Limb (tissue), 2 donors: ENCODE results near the gene ANKRD63.
A peak's percentile ranks its signal among the peaks of the same experiment; 100 is the strongest.

Experiments
- DNase-seq, 2 donors: peaks; one replicate each; pipeline ENCODE4 v3.0.0-alpha.2; 2016; ENCODE audit errors: extremely low spot score in 2 of 2

The ANKRD63 gene

DNA sequence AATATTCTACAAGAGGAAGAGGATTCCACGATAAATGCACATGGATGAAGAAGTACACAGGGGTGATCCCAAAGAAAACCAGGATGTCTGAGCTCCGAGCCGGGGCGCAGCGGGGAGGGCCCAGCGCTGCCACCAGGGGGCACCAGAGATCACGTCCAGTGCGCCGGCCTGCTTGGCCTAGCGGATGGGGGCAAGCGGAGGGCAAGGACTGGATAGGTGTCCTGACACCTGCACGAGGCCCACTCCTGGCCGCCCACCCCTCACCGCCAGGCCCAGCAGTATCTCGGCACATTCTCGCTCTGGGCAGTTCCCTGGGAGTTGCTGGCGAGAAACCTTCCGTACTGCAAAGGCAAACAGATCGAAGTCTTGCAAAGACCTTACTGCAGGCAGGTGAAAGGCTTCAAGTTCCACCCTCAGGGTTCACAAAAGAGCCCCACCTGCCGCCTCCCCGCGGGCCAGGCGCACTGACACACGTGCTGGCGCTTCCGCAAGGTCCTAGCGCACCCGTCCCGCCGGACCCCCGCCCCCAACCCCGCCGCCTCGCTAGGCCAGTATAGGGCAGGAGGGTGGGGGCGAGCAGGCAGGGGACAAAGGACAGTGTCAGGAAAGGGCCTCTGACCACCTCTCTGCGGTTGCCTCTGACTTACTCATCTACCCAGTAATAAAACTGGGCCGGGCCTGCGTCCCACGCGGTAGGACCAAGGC lies 3.3 kb downstream of the ANKRD63 start:
- DNase-seq: peak; percentile 39 to 88

DNA sequence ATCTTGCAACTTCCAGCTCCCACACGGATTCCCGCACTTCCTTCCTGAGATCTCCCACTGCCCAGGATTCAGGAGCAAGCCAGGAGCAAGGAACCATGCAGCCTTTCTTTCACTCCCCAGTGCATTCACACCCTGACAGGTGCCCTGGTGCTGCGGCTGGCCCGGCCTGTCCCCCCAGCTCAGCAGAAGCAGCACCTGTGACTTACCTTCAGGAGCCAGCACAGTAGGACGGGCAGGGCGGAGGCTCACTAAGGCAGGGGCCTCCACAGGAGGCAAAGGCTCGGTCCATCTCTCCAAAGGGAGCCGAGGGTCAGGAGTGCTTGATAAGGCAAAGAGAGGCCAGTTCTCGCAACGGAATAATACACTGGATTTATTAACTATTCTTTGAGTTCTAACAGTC lies 4.8 kb downstream of the ANKRD63 start:
- no peak for DNase-seq

DNA sequence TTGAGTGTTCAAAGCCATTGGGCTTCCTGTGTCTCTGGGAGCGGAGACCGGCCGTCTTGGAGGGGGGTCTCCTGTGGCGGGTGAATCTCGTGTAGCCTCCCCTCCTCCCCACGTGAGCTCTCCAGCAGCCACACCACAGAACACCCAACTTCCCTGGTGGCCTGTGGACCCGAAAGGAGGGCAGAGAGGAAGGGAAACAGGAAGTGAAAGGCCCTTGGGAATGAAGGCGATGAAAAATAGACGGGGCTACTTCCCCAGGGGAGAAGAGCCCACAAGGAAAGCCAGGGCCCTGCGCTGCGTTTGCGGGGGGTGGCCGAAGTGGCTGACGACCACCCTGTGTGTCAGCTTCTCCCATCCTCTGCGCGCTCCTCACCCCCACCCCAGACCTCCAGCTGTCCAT lies 5.4 kb downstream of the ANKRD63 start:
- no peak for DNase-seq

DNA sequence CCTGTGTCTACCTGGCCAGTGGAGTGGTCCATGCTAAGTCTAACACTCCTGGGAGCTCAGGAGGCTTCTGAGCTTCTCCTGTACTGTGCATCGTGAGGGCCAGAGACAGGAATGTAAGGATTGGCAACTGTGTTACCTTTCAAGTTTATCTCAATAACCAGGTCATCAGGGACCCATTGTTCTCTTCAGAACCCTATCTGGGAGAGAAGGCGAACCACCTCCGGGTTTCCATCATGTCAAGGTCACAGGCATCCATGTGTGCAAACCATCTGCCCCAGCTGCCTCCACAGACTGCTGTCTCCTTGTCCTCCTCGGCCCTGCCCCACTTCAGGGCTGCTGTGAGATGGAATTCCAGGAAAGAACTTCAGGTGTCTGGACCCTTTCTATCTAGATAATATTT lies 5.9 kb downstream of the ANKRD63 start:
- DNase-seq: no peak

DNA sequence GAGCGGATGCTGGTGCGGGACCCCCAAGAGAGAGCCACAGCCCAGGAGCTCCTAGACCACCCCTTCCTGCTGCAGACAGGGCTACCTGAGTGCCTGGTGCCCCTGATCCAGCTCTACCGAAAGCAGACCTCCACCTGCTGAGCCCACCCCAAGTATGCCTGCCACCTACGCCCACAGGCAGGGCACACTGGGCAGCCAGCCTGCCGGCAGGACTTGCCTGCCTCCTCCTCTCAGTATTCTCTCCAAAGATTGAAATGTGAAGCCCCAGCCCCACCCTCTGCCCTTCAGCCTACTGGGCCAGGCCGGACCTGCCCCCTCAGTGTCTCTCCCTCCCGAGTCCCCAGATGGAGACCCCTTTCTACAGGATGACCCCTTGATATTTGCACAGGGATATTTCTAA lies 6.9 kb downstream of the ANKRD63 start:
- no peak for DNase-seq

DNA sequence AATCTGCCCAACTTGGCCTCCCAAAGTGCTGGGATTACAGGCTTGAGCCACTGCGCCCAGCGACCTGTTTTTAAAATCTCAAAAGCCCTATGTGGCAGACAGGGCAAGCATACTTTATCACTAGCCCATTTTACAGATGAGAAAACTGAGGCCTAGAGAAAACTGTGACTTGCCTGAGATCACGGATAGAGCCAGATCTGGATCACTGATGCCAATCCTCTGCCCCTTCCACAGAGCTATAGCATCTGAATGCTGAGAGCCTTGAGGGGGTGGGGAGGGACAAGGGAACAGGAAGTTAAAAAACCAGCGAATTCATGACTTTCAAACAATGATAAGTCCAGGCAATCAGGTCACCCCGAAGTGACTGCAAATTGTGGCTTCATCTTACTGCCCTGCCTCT lies 7.3 kb downstream of the ANKRD63 start:
- no peak for DNase-seq

DNA sequence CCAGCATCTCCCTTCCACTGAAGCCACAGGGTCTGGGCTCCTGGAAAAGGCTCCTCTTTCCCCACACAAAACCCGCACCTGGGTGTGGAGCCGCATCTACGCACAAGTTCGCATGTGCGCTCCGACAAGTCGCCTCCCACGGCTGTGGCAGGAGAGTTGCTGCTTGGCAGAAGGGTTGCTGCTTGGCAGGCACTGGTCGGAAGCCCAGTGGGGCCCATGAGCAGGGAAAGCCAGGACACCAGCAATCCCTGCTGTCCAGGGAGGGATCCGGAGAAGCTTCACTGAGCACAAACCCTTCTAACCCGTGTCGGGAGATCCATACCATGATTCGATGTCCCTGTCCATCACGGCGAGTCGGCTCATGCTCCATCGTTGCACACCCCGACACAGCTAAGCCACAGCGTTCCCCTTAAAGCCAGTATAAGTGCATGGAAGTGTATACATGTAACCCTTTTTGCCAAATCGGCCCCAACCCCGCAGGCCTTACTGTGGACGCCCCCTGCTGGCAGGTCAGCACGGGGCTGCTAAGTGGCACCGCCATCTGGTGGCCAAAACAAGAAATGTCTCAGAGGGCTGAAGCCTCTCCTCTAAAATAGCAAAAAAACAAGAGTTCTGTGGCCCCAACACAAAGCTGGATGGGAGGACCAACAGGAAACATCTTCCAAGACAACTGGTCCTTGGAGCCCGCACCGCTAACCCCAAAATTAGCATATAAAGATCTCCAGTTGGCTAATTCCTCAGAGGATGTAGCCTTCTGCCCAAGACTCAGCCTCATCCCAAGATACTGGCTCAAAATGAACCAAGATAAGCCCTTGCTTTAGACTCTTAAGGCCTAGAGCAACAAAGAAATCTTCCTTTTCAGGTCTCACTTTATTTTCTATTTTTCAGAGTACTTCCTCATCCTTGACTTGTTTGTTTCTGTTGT lies 8.3 kb downstream of the ANKRD63 start:
- DNase-seq: peak; percentile 77 to 85

DNA sequence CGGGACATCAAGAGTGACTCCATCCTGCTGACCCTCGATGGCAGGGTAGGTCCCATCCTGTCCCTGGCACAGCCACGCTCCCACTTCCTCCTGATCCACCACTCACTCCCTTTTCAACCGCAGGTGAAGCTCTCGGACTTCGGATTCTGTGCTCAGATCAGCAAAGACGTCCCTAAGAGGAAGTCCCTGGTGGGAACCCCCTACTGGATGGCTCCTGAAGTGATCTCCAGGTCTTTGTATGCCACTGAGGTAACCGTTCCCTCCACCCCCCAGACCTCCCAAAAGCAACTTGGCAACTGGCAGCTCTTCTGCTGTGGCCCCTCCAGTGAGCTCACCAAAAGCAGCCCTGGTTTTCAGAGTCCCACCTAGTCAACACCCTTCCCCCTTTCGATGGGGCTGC lies 9.4 kb downstream of the ANKRD63 start:
- no peak for DNase-seq

DNA sequence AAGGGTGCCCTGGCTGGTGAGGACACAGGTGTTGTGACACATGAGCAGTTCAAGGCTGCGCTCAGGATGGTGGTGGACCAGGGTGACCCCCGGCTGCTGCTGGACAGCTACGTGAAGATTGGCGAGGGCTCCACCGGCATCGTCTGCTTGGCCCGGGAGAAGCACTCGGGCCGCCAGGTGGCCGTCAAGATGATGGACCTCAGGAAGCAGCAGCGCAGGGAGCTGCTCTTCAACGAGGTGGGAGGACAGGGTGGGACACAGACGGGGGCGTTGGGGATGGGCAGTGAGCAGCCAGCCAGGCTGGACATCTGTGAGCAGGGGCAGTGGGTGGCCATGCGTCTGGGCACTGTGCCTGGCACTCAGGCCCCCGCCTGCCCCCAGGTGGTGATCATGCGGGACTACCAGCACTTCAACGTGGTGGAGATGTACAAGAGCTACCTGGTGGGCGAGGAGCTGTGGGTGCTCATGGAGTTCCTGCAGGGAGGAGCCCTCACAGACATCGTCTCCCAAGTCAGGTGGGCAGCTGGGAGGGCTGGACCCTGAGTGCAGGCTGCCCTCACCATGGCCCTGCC lies 10.3 kb downstream of the ANKRD63 start:
- DNase-seq: no peak

DNA sequence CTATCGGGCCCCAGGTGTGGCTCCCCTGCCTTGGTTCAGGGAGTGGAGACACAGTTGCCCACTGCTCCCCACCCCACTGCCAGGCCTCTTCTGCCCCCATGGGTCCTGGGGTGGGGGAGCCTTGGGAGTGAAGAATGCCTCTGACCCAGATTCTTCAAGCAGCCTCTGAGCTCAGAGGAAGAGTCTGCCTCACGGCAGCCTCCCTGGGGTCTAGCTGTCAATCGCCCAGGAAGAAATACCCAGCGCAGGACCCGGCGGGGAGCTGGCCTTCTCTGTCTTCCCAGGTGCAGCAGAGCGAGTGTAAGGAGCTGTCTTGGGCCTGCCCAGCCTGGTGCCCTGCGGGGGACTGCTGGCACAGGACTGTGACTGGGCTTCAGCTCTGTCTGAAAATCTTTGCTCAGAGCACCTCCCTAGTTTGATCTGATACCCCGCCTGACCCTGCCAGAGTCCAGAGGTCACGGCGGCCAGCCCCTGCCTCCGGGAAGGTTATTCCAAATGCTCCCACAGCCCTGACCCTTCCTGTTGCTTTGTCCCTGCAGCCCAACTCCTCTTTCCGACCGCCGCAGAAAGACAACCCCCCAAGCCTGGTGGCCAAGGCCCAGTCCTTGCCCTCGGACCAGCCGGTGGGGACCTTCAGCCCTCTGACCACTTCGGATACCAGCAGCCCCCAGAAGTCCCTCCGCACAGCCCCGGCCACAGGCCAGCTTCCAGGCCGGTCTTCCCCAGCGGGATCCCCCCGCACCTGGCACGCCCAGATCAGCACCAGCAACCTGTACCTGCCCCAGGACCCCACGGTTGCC lies 11.0 kb downstream of the ANKRD63 start:
- no peak for DNase-seq

DNA sequence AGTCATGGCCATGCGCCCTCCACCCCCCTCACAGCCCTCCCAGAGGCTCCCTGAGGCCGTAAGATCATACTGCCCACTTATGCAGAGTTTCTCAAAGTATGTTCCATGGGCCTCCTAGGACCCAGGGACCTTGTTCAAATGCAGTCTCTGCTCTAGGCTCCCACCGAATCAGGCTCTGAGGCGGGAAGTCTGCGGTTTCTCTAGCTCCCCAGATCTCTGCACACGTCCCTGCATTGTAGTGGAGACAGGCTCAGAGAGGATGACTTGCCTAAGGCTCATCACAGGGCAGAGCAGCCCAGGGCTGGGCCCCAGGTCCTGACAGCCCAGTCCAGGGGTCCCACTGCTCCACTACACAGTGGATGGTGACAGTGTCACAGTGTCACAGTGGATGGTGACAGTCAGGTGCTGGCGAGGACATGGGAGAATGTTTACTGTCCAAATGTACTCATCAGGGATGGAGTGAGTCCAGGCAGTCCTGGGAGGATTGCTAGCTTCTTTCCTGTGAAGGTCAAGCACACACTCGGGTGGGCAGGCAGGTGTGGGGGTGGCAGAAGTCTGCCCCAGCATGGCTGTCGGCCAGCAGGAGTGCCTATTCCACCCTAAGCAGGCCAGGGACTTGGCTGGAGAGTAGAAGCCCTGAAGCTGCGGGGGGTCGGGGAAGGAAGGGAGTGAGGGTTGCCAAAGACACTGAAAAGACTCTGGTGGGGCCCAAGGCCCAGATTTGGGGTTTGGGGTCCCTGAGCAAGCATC lies 12.4 kb downstream of the ANKRD63 start:
- no peak for DNase-seq

DNA sequence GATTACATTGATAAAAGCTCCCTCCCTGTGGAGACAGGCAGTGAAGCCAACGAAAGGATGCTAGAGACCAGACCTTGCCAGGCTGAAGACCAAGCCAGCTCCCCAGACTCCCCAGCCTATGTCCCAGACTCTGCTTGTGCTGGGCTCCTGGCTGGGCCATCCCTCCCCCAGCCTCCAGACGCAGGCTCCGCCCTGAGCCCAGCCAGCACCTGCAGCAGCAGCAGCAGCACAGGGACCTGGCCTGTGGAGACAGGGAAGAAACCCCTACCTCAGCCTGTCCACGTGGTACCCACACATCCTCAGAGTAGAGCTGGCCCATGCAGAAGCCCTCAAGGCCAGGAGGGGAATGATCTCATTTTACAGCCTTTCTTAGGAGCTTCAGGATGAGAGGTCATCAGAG lies 13.3 kb downstream of the ANKRD63 start:
- no peak for DNase-seq

DNA sequence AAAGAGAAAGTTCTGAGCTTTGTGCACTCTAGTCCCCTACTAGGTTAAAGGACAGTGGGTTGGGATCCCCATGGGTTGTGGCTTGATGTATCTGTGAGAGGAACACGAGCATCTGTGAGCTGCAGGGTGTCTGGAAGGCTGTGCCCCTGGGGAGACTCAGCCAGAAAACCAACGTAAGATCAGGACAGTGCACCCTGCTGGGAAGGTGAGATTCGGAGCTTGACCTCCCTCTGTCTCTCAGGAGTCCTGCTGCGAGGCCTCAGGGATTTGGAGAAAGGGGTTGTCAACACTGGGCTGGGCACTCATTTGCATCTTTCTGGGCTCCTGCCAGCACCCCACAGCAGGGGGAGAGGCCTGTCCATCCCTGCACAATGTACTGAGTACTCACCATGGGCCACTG lies 15.2 kb downstream of the ANKRD63 start:
- DNase-seq: no peak

DNA sequence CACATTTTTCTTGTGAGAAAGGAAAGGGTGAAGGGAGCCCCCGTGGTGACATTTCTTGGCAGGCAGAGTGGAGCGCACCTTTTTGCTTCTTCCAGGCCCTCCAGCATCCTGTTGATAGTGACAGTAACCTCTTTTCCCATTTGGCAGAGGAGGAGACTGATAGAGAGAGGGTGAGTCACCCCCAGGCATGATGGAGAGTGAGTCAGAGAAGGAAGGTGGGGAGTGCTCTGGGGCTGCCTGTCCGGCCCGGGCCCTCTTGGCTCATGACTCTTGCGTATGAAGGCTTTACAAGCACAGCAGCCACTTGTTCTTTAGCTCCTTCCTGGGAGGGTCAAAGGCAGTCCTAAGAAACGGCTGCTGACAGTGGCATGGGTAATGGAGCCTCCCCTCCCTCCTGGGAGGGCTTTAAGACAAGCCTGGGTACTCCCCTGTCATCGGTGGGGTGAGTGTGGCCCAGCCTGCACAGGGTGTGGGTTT lies 16.0 kb downstream of the ANKRD63 start:
- DNase-seq: no peak

DNA sequence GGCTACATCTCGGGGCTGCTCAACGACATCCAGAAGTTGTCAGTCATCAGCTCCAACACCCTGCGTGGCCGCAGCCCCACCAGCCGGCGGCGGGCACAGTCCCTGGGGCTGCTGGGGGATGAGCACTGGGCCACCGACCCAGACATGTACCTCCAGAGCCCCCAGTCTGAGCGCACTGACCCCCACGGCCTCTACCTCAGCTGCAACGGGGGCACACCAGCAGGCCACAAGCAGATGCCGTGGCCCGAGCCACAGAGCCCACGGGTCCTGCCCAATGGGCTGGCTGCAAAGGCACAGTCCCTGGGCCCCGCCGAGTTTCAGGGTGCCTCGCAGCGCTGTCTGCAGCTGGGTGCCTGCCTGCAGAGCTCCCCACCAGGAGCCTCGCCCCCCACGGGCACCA lies 17.0 kb downstream of the ANKRD63 start:
- DNase-seq: no peak

DNA sequence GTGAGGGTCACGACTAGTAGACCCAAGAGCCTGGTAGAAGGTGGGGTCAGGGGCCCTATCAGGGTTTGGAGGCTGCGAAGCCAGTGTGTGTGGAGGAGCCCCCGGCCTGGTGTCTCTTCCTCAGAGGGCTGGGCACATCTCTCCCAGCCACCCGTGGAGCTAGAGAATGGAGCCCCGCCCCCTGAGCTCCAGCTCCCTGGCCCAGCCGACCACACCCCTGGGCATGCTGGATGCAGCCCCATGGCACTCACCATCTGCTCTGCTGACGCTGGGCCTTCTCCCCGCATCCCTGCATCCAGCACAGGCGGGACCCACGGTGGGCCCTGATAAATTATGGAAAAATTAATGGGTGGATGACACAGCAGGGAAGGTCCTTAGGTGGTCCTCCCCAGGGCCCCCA lies 17.5 kb downstream of the ANKRD63 start:
- no peak for DNase-seq

DNA sequence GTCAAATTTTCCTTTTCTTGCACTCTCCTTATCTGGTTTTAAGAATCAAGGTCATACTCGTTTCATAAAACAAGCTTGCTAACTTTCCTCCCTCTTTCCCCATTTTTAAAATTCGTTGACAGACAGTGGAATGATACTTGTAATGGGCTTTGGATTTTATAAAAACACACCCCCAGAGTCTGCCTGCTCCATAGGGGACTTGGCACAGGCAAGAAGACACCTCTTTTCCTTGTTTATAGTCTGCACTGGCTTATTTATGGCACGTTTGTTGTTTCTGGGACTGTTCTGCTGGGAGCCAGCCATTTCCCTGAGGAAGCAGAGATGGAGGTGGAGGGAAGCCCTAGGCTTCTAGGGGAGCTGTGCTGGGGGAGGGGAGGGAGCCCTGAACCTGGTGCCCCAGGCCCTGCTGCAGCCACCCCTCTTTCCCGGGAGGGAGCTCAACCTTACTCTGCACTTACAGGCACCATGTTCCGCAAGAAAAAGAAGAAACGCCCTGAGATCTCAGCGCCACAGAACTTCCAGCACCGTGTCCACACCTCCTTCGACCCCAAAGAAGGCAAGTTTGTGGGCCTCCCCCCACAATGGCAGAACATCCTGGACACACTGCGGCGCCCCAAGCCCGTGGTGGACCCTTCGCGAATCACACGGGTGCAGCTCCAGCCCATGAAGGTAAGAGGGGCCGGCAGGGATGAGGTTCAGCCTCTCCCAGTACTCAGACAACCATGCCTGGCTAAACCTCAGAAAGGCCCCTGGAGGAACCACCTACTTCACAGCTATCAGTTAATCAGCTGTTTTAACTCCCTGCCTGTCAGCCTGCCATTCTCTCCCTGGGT lies 18.3 kb downstream of the ANKRD63 start:
- DNase-seq: no peak

DNA sequence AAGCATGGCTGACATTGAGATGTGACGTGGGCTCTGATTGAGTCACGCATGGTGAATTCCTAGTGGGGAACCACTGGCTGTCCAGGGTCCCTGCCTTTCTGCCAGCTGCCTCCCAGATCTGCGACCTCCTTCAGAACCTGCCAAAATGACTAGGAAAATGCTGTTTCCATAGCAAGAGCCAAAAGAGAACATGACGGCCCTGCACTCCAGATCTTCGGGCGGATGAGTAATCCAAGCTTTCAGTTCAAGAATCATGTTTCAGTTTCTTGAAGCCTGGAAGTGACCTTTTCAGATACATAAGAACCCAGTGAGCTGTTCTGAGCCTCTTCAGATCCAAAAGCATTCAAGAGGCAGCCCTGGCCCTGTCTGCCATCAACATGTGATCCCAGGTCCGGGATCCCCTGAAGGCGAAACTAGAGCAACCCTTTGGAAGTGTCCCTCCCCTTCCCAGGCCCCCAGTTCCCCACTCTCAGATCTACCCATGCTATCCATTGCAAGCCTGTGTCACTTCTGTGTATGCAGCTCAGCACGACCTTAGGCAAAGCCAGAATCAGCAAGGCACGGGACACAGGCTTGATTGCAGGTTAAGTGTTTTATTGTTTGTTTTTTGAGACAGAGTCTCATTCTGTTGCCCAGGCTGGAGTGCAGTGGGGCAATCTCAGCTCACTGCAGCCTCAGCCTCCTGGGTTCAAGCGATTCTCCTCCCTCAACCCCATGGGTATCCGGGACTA lies 19.7 kb downstream of the ANKRD63 start:
- DNase-seq: no peak

DNA sequence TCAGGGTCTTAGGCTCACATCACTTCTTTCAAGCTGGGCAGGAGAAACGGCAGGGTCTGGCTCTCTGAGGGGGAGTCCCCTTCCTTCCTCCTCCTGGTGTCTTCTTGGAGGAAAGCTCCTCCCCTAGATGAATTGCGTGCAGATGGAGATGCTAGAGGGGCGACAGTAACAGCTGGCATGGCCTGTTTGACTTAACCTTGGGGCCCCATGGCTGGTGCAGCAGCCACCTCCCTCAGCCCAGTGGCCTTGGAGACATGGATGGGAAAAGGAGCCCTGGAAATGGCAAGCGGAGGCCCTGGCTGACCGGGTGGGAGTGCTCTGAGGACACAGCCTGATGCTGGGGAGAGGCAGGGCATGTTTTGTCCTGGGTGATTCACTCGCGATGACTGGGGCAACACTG lies 23.8 kb downstream of the ANKRD63 start:
- DNase-seq: no peak
